Type B pancreatic cell (in vitro differentiated cells): Measurements from ENCODE around the gene GRM2. TPM values are rescaled to one million over a fixed set of nuclear protein-coding genes. Genes with fewer than 3 reads are reported as not detected.
A peak's percentile ranks its signal among the peaks of the same experiment; 100 is the strongest.

ENCODE experiments used
- DNase-seq: peaks from one replicate; pipeline ENCODE4 v3.0.0; 2021; ENCODE audit warnings: mixed read lengths; ENCODE audit not compliant: unreplicated experiment; ENCODE audit errors: extremely low spot score
- H3K27ac Mint-ChIP-seq: 2 replicates; pipeline ENCODE4 v1.8.0; 2021; ENCODE audit warnings: mild to moderate bottlenecking, mixed read lengths
- H3K27me3 Mint-ChIP-seq: 2 replicates; pipeline ENCODE4 v1.8.0; 2021; ENCODE audit warnings: mixed read lengths
- H3K36me3 Mint-ChIP-seq: 2 replicates; pipeline ENCODE4 v1.8.0; 2021; ENCODE audit warnings: mixed read lengths
- H3K4me1 Mint-ChIP-seq: one replicate; pipeline ENCODE4 v1.8.0; 2021; ENCODE audit warnings: mixed read lengths; ENCODE audit not compliant: unreplicated experiment
- H3K4me3 Mint-ChIP-seq: 2 replicates; pipeline ENCODE4 v1.8.0; 2021; ENCODE audit warnings: mild to moderate bottlenecking, mixed read lengths
- H3K9me3 Mint-ChIP-seq: 2 replicates; pipeline ENCODE4 v1.8.0; 2021; ENCODE audit warnings: mixed read lengths
- total RNA-seq: library from RNA; stranded (reverse); gene quantifications from 2 replicates; pipeline ENCODE4 v1.2.1, GENCODE V29; 2021; ENCODE audit warnings: low replicate concordance
- TF ChIP-seq, protein P1 (sequence below): fragments of 200-600 bp; sonication (generic); conservative IDR thresholded peaks from 2 replicates; pipeline ENCODE4 v1.5.0; 2021; ENCODE audit warnings: antibody characterized with exemption, mild to moderate bottlenecking

The GRM2 gene
- total RNA-seq, 1 donor from 2014 or later, result 0.58 TPM

DNA sequence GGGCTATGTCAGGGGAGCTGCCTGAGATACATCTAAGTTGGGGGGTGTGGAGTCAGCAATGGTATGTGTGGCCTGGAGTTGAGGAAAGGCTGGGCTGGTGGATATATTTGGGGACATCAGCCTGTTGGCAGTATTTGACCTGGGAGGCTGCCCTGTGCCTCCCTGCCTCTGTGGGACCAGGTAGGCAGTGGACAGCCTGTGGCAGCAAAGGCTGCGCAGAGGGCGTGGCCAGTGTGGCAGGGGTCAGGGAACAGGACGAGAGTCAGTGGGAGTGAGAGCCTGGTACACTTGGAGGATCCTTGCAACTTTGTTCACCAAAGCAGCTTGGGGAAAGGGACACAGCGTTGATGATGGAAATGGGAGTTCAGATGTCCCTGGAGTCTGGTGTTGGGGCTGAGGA is 20.8 kb upstream of the GRM2 start:
- Mint-ChIP-seq H3K27ac (peak overlapping the region; percentile 48), H3K4me3 (no peak overlapping the region), H3K4me1 (peaks cover 11% of the 10 kb centered on the region), H3K9me3 (no peaks in the 10 kb centered on the region), H3K27me3 (no peaks in the 10 kb centered on the region), H3K36me3 (peaks cover 12% of the 10 kb centered on the region)
- DNase-seq, result no peak
- TF ChIP-seq, protein P1, sequence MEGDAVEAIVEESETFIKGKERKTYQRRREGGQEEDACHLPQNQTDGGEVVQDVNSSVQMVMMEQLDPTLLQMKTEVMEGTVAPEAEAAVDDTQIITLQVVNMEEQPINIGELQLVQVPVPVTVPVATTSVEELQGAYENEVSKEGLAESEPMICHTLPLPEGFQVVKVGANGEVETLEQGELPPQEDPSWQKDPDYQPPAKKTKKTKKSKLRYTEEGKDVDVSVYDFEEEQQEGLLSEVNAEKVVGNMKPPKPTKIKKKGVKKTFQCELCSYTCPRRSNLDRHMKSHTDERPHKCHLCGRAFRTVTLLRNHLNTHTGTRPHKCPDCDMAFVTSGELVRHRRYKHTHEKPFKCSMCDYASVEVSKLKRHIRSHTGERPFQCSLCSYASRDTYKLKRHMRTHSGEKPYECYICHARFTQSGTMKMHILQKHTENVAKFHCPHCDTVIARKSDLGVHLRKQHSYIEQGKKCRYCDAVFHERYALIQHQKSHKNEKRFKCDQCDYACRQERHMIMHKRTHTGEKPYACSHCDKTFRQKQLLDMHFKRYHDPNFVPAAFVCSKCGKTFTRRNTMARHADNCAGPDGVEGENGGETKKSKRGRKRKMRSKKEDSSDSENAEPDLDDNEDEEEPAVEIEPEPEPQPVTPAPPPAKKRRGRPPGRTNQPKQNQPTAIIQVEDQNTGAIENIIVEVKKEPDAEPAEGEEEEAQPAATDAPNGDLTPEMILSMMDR, result no peak

DNA sequence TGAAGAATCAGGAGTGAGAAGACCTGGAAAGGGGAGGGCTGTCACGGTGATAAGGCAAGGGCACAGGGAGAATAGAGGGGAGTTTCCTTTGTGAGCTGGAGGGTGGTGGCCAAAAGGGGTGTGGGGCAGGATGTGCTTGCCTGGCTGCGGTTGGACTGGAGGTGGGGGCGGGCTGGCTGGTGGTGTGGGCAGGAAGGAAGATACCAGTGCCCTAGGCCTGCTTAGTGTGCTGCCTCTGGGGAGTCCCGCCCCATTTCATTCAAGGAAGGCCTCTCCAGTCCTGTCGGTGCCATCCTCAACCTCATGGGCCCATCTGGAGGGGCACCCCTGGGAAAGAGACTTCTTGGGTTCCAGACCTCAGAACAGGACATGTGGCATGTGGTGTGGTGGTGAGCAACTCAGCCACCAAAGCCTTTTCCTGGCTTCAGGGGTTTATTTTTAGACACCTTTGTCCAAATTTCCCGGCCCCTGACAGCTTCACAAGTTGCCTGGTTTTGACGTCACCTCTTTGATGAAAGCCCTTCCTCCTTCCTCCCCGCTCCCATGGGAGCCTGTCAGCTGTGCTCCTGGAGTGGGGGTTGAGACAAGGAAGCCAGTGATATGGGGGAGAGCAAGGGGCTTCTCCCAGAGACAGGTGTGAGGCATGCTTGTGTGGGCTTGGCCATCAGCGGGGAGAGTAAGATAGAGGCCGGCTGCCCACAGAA is 20.2 kb upstream of the GRM2 start:
- DNase-seq, result no peak
- Mint-ChIP-seq H3K9me3 (no peaks in the 10 kb centered on the region), H3K4me3 (no peak overlapping the region), H3K4me1 (peaks cover 6% of the 10 kb centered on the region), H3K27me3 (no peaks in the 10 kb centered on the region), H3K27ac (no peak overlapping the region), H3K36me3 (peaks cover 12% of the 10 kb centered on the region)
- TF ChIP-seq, protein P1, result no peak

DNA sequence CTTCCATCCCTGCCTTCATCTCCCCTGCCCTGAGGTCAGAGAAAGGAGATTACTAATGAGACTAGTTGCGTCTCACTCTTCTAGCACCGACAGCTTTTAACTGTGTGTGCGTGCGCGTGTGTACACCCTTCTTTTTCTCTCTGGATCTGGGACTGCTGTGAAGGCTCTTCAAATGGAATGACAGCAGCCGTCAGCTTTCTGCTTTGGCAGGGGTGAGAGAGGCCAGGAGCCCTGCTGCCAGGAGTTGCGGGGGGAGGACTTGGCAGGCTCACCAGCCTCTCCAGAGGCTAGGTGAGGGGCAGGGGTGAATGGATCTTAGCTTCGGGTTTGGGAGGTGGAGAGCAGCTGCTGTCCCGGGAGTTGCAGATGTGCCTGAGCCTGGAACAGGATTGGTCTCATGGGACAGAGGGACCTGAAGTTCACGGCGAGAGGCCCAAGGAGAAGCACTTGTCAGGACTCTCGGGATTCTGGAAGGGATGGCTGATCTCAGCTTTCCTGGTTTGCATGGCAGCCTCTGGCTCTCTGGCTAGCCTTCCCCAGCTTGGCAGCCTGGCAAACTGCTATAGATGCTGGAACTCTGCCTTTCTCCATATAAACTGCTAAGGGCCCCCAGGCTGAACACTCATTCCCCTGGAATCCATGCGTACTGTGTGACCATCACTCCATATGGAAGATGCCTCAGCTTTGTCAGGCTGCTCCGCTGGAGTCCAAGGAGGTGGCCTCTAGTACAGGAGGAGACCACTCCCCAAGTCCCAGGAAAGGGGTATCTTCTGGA is 19.2 kb upstream of the GRM2 start:
- Mint-ChIP-seq H3K36me3 (peaks cover 8% of the 10 kb centered on the region), H3K9me3 (no peaks in the 10 kb centered on the region), H3K4me3 (no peak overlapping the region), H3K27ac (no peak overlapping the region), H3K27me3 (no peaks in the 10 kb centered on the region), H3K4me1 (no peaks in the 10 kb centered on the region)
- TF ChIP-seq, protein P1, result no peak
- DNase-seq, result no peak

DNA sequence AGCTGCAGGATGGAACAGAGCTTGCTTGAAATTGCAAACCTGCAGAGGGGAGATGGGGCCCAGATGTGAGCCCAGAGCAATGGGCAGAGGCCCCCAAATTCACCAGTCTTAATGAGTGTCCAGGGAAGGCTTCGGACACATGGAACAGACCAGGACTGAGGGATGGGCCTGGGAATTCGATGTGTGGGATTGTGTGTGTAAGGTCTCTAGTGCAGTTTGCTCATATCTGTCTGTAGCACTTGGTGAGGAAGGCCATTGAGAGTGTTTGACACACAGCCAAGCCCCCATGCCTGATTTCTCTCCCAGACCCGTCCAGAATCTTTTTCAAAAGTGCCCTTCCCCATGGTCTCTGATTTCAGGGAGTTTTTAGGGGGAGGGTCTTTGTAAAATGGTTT is 18.7 kb upstream of the GRM2 start:
- H3K27ac Mint-ChIP-seq, result no peak overlapping the region
- no peaks in the 10 kb centered on the region for H3K4me1 Mint-ChIP-seq
- DNase-seq, result no peak
- H3K27me3 Mint-ChIP-seq, result no peaks in the 10 kb centered on the region
- H3K36me3 Mint-ChIP-seq, result peaks cover 8% of the 10 kb centered on the region
- no peaks in the 10 kb centered on the region for H3K9me3 Mint-ChIP-seq
- TF ChIP-seq, protein P1, result no peak
- H3K4me3 Mint-ChIP-seq, result no peak overlapping the region

GRCh38 chr3:51691021-51691420 is 15.8 kb upstream of the GRM2 start:
- H3K4me3 Mint-ChIP-seq, result no peak overlapping the region
- TF ChIP-seq, protein P1, result no peak
- H3K27ac Mint-ChIP-seq, result no peak overlapping the region
- no peaks in the 10 kb centered on the region for H3K27me3 Mint-ChIP-seq
- H3K36me3 Mint-ChIP-seq, result peaks cover 2% of the 10 kb centered on the region
- DNase-seq, result no peak
- H3K9me3 Mint-ChIP-seq, result no peaks in the 10 kb centered on the region
- H3K4me1 Mint-ChIP-seq, result no peaks in the 10 kb centered on the region
